K562 (cell line): ENCODE data around the gene MUSTN1. TPM values are rescaled to one million over a fixed set of nuclear protein-coding genes. Genes with fewer than 3 reads are reported as not detected.

ENCODE experiments used
- ATAC-seq: fragments of 200-7000 bp; cut with Tn5 transposase; 3 replicates; pipeline ENCODE4 v1.9.1; 2020; ENCODE audit warnings: moderate library complexity
- BruUV-seq: library from RNA; stranded (reverse); fragments of 400-500 nt; replicated peaks from 2 replicates; lab custom pipeline; 2021; lab: Mats Ljungman, UMichigan
- CTCF ChIA-PET: fragments of 300-600 bp; formaldehyde crosslinking; extraction: SDS; loops from one replicate; lab custom pipeline; 2021; ENCODE audit warnings: low intra/inter-chr PET ratio; lab: Yijun Ruan, JAX
- POLR2A ChIA-PET: fragments of 300-600, 350-650 bp; sonication (Branson Sonifier 250); formaldehyde crosslinking; extraction: SDS; loops from one replicate; lab custom pipeline; 2021; ENCODE audit warnings: antibody characterized with exemption, inconsistent platforms; lab: Yijun Ruan, JAX
- DNase-seq, 4 experiments: peaks; one replicate each; pipeline versions ENCODE4 v3.0.0 to v3.0.0-alpha.2; 2011 to 2018; ENCODE audit warnings: low spot score in 3 of 4, mixed read lengths in 3 of 4; ENCODE audit errors: extremely low read depth in 1 of 4
- FAIRE-seq: peaks from 2 replicates; lab custom pipeline; 2011; peaks lifted over from hg19 to GRCh38; lab: Jason Lieb, UNC
- H2AFZ ChIP-seq: 2 replicates; pipeline ENCODE4 v1.6.0; 2011; ENCODE audit warnings: low read depth, low read length, control low read depth, inconsistent platforms
- H3K27ac ChIP-seq: fragments of 200-600 bp; 3 replicates; pipeline ENCODE4 v1.8.0; 2011; ENCODE audit warnings: low read depth, mild to moderate bottlenecking, control low read depth, inconsistent platforms, low read length, moderate library complexity, mixed read lengths; ENCODE audit errors: extremely low read depth
- H3K27me3 ChIP-seq, 2 experiments: fragments of 300-600 bp in 1 of 2; 2 replicates in 1 of 2; 3 replicates in 1 of 2; pipeline versions ENCODE4 v1.6.0 to v1.8.0; 2011; ENCODE audit warnings: inconsistent platforms in 2 of 2, low read length in 2 of 2, mild to moderate bottlenecking in 1 of 2, mixed read lengths in 1 of 2, moderate library complexity in 1 of 2; ENCODE audit not compliant: control insufficient read depth in 2 of 2, insufficient read depth in 2 of 2
- H3K36me3 ChIP-seq: fragments of 300-600 bp; 3 replicates; pipeline ENCODE4 v1.8.0; 2011; ENCODE audit warnings: mild to moderate bottlenecking, low read length, inconsistent platforms; ENCODE audit not compliant: control insufficient read depth, insufficient read depth
- H3K4me1 ChIP-seq, 2 experiments: fragments of 200-600 bp in 1 of 2; replicated peaks in 1 of 2; 2 replicates in 1 of 2; 3 replicates in 1 of 2; pipeline versions ENCODE4 v1.5.1 to v1.8.0; 2011; ENCODE audit warnings: inconsistent platforms in 2 of 2, low read length in 2 of 2, mild to moderate bottlenecking in 1 of 2, mixed read lengths in 1 of 2, moderate library complexity in 1 of 2; ENCODE audit not compliant: control insufficient read depth in 2 of 2, insufficient read depth in 2 of 2
- H3K4me2 ChIP-seq: 2 replicates; pipeline ENCODE4 v1.6.1; 2011; ENCODE audit warnings: low read length, control low read depth, inconsistent platforms, mixed read lengths; ENCODE audit not compliant: insufficient read depth
- H3K4me3 ChIP-seq: fragments of 200-600 bp; sonication (generic), shearing (Covaris generic); 2 replicates; pipeline ENCODE4 v1.5.1; 2016; ENCODE audit warnings: control low read depth, inconsistent platforms
- H3K79me2 ChIP-seq: fragments of 200-600 bp; 3 replicates; pipeline ENCODE4 v1.8.0; 2011; ENCODE audit warnings: low read length, inconsistent platforms; ENCODE audit not compliant: control insufficient read depth, insufficient read depth
- H3K9ac ChIP-seq, 2 experiments: 2 replicates each; pipeline versions ENCODE4 v1.6.0 to v1.6.1; 2011; ENCODE audit warnings: low read depth in 2 of 2, low read length in 2 of 2, control low read depth in 1 of 2, inconsistent platforms in 1 of 2, mild to moderate bottlenecking in 1 of 2, mixed read lengths in 1 of 2; ENCODE audit not compliant: insufficient read depth in 1 of 2
- H3K9me1 ChIP-seq: one replicate; pipeline ENCODE4 v1.6.0; 2011; ENCODE audit warnings: inconsistent platforms, mild to moderate bottlenecking, low read length, moderate library complexity; ENCODE audit not compliant: control insufficient read depth, insufficient read depth
- H3K9me3 ChIP-seq: replicated peaks from 2 replicates; pipeline ENCODE4 v1.5.1; 2011; ENCODE audit warnings: low read depth, low read length, inconsistent platforms; ENCODE audit not compliant: control insufficient read depth, insufficient read depth
- H4K20me1 ChIP-seq: replicated peaks from 2 replicates; pipeline ENCODE4 v1.6.1; 2011; ENCODE audit warnings: low read length, inconsistent platforms, mixed read lengths; ENCODE audit not compliant: control insufficient read depth, insufficient read depth
- ARID1B ChIP-seq: fragments of 450-650 bp; IDR thresholded peaks from 2 replicates; pipeline ENCODE4 v1.6.1; 2016; ENCODE audit warnings: antibody characterized with exemption, mild to moderate bottlenecking, inconsistent platforms
- ATF6 ChIP-seq: sonication (generic); formaldehyde crosslinking; IDR thresholded peaks from 2 replicates; pipeline ENCODE4 v1.4.0; 2020; ENCODE audit warnings: mild to moderate bottlenecking, missing genetic modification reagents
- ATF7 ChIP-seq: fragments of 450-650 bp; IDR thresholded peaks from 2 replicates; pipeline ENCODE4 v1.7.1; 2014; ENCODE audit warnings: mild to moderate bottlenecking, moderate library complexity
- DPF2 ChIP-seq: fragments of 450-650 bp; IDR thresholded peaks from 2 replicates; pipeline ENCODE4 v1.6.1; 2016
- FOXA3 ChIP-seq, 2 experiments: fragments of 450-650 bp in 1 of 2; sonication (generic) in 1 of 2; formaldehyde crosslinking; IDR thresholded peaks in 1 of 2; conservative IDR thresholded peaks in 1 of 2; 2 replicates each; pipeline versions ENCODE4 v1.4.0 to v1.8.0; 2020 to 2022; ENCODE audit warnings: mild to moderate bottlenecking in 2 of 2, missing genetic modification reagents in 1 of 2
- ID3 ChIP-seq, 2 experiments: fragments of 250-450 bp in 1 of 2; fragments of 450-650 bp in 1 of 2; sonication (Bioruptor Pico) in 1 of 2; IDR thresholded peaks; 2 replicates each; pipeline versions ENCODE4 v1.6.1 to v1.8.0; 2016 to 2021; ENCODE audit warnings: mild to moderate bottlenecking in 2 of 2, moderate library complexity in 2 of 2, missing compliant biosample characterization in 1 of 2, missing genetic modification characterization in 1 of 2
- JUND ChIP-seq, 2 experiments: IDR thresholded peaks; 2 replicates in 1 of 2; 3 replicates in 1 of 2; pipeline ENCODE4 v1.6.1; 2011; ENCODE audit warnings: borderline replicate concordance in 2 of 2, low read depth in 2 of 2, low read length in 2 of 2, improper control_type of control experiment in 1 of 2, missing biosample characterization in 1 of 2, missing genetic modification characterization in 1 of 2, missing genetic modification reagents in 1 of 2
- MIER1 ChIP-seq: fragments of 450-650 bp; IDR thresholded peaks from 2 replicates; pipeline ENCODE4 v1.6.1; 2016; ENCODE audit warnings: antibody characterized with exemption, mild to moderate bottlenecking, low read depth
- NCOA2 ChIP-seq, 2 experiments: fragments of 450-650 bp; IDR thresholded peaks; 2 replicates each; pipeline ENCODE4 v1.6.1; 2018; ENCODE audit warnings: mild to moderate bottlenecking in 2 of 2, moderate library complexity in 1 of 2; ENCODE audit not compliant: partially characterized antibody in 2 of 2
- NR1H2 ChIP-seq: sonication (generic); formaldehyde crosslinking; IDR thresholded peaks from 2 replicates; pipeline ENCODE4 v1.4.0; 2020; ENCODE audit warnings: mild to moderate bottlenecking, missing genetic modification reagents
- RBFOX2 ChIP-seq: fragments of 200-400 bp; formaldehyde crosslinking; IDR thresholded peaks from 2 replicates; pipeline ENCODE4 v1.6.1; 2017; ENCODE audit warnings: low read depth, mild to moderate bottlenecking, low read length, moderate library complexity
- TAF1 ChIP-seq: IDR thresholded peaks from 2 replicates; pipeline ENCODE4 v1.6.1; 2011; ENCODE audit warnings: mild to moderate bottlenecking, low read length, moderate library complexity; ENCODE audit not compliant: insufficient read depth, control insufficient read depth, severe bottlenecking; ENCODE audit errors: extremely low read depth
- ZNF12 ChIP-seq: sonication (generic); formaldehyde crosslinking; IDR thresholded peaks from 2 replicates; pipeline ENCODE4 v1.4.0; 2020; ENCODE audit warnings: mild to moderate bottlenecking, missing genetic modification reagents
- ZNF24 ChIP-seq: fragments of 450-650 bp; IDR thresholded peaks from 2 replicates; pipeline ENCODE4 v1.6.1; 2016
- WGBS: fragments of 100-300 bp; shearing (Covaris generic); methylation state at CpG from one replicate; pipeline ENCODE4 v1.1.6; 2016; ENCODE audit warnings: low coverage, mixed read lengths; ENCODE audit not compliant: insufficient coverage; ENCODE audit errors: missing lambda C conversion rate; 5-methylcytosine and 5-hydroxymethylcytosine counted together
- in situ Hi-C: fragments of 300-500 bp; cut with MboI; formaldehyde crosslinking; loops from 4 replicates; pipeline ENCODE4 v1.15.0; 2018; ENCODE audit warnings: inconsistent platforms, mixed read lengths
- intact Hi-C: fragments of 100-400 bp; cut with micrococcal nuclease; formaldehyde crosslinking; loops from 2 replicates; pipeline ENCODE4 v1.14.2; 2022
- polyA plus RNA-seq, 8 experiments: library from polyadenylated mRNA; depleted of rRNA in 4 of 8; stranded (reverse) in 5 of 8; unstranded in 3 of 8; fragments of >200 nt; fragmentation: Nextera tagmentation in 2 of 8; fragmentation: Illumina TruSeq in 1 of 8; extraction: Ambion mirVana in 2 of 8; extraction: Trizol in 1 of 8; gene quantifications; 2 replicates each; pipeline versions ENCODE4 v1.2.1 to v1.2.3, GENCODE V29; 2011 to 2014; ENCODE audit warnings: inconsistent platforms in 1 of 8, missing spikeins in 1 of 8
- total RNA-seq, 7 experiments: library from RNA; depleted of rRNA in 6 of 7; stranded (reverse); fragments of >200 nt in 6 of 7; fragmentation: Illumina TruSeq in 2 of 7; extraction: Trizol in 2 of 7; gene quantifications; 2 replicates each; pipeline versions ENCODE4 v1.2.1 to v1.2.3, GENCODE V29; 2011 to 2021; ENCODE audit warnings: low replicate concordance in 1 of 7
- TF ChIP-seq, protein P1 (sequence below): fragments of 250-450 bp; sonication (Bioruptor Pico); IDR thresholded peaks from 2 replicates; pipeline ENCODE4 v1.8.0; 2021; ENCODE audit warnings: moderate library complexity, mild to moderate bottlenecking, inconsistent platforms
- TF ChIP-seq, protein P2 (sequence below), 2 experiments: fragments of 450-650 bp; conservative IDR thresholded peaks; 2 replicates each; pipeline ENCODE4 v1.6.1; 2017; ENCODE audit warnings: mild to moderate bottlenecking in 2 of 2, moderate library complexity in 2 of 2

The MUSTN1 gene
- total and polyA plus RNA-seq, 9 of the 15 experiments (the other 6 are each of a cell fraction or from before 2014, with no cell fraction given), result 0.15 to 0.78 (median 0.44) TPM; not detected in 4

GRCh38 chr3:52790337-52790736, 44.5 kb downstream of the MUSTN1 start:
- Histone ChIP-seq H3K9me3 (no peaks in the 10 kb centered on the region), H3K9me1 (no peaks in the 10 kb centered on the region), H3K4me3 (no peak overlapping the region), H3K9ac (no peak overlapping the region), H3K4me2 (no peak overlapping the region), H3K27me3 (peaks cover 0 to 19% of the 10 kb centered on the region in 2 experiments; a peak in 2 of 5 replicates), H3K4me1 (peaks cover 0 to 11% of the 10 kb centered on the region in 2 experiments; a peak in 2 of 5 replicates), H3K27ac (no peak overlapping the region), H3K36me3 (no peaks in the 10 kb centered on the region), H3K79me2 (no peaks in the 10 kb centered on the region), H4K20me1 (no peaks in the 10 kb centered on the region), H2AFZ (no peak overlapping the region)
- no TSS peak for BruUV-seq
- ChIA-PET POLR2A (no interaction called here), CTCF (no interaction called here)
- intact Hi-C loops (no loop called here), in situ Hi-C loops (no loop called here)
- DNase-seq (no peak), FAIRE-seq (no peak), ATAC-seq (no peak)
- WGBS, result 0% methylated on average over 6 of the region's 7 CpGs
- TF ChIP-seq ARID1B (no peak), ID3 (CRISPR knock-in tag; IDR thresholded peaks at IDR 0.05) (no peak), ID3 (tag; IDR thresholded peaks at IDR 0.05) (no peak), FOXA3 (CRISPR knock-in tag; conservative IDR thresholded peaks at IDR 0.05 in 1 of 2, IDR thresholded peaks at IDR 0.05 in 1 of 2) (no peak), NCOA2 (IDR thresholded peaks at IDR 0.05; ENCODE audit: partially characterized antibody in 2 of 2) (no peak), ZNF12 (CRISPR knock-in tag) (no peak), ATF7 (no peak), NR1H2 (CRISPR knock-in tag) (no peak), TAF1 (no peak), JUND (IDR thresholded peaks at IDR 0.05; ENCODE audit: borderline replicate concordance, low read depth, low read length) (no peak), JUND (tag; IDR thresholded peaks at IDR 0.05; ENCODE audit: borderline replicate concordance, low read depth, low read length) (no peak), RBFOX2 (no peak), ZNF24 (peak; percentile 76; the same call in 1 of the 2 replicates), MIER1 (no peak), DPF2 (no peak), ATF6 (CRISPR knock-in tag) (no peak)
- TF ChIP-seq, protein P1, sequence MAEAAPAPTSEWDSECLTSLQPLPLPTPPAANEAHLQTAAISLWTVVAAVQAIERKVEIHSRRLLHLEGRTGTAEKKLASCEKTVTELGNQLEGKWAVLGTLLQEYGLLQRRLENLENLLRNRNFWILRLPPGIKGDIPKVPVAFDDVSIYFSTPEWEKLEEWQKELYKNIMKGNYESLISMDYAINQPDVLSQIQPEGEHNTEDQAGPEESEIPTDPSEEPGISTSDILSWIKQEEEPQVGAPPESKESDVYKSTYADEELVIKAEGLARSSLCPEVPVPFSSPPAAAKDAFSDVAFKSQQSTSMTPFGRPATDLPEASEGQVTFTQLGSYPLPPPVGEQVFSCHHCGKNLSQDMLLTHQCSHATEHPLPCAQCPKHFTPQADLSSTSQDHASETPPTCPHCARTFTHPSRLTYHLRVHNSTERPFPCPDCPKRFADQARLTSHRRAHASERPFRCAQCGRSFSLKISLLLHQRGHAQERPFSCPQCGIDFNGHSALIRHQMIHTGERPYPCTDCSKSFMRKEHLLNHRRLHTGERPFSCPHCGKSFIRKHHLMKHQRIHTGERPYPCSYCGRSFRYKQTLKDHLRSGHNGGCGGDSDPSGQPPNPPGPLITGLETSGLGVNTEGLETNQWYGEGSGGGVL, result no peak
- TF ChIP-seq, protein P2, sequence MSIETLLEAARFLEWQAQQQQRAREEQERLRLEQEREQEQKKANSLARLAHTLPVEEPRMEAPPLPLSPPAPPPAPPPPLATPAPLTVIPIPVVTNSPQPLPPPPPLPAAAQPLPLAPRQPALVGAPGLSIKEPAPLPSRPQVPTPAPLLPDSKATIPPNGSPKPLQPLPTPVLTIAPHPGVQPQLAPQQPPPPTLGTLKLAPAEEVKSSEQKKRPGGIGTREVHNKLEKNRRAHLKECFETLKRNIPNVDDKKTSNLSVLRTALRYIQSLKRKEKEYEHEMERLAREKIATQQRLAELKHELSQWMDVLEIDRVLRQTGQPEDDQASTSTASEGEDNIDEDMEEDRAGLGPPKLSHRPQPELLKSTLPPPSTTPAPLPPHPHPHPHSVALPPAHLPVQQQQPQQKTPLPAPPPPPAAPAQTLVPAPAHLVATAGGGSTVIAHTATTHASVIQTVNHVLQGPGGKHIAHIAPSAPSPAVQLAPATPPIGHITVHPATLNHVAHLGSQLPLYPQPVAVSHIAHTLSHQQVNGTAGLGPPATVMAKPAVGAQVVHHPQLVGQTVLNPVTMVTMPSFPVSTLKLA (conservative IDR thresholded peaks at IDR 0.05), result no peak
